Psoas muscle (tissue), 8 donors: ENCODE measurements around the gene TBX2. TPM values are rescaled to one million over a fixed set of nuclear protein-coding genes. Genes with fewer than 3 reads are reported as not detected.
A peak's percentile ranks its signal among the peaks of the same experiment; 100 is the strongest.

Source experiments
- ATAC-seq, 4 donors: fragments of 200-7000 bp; cut with Tn5 transposase; one replicate each; pipeline ENCODE4 v1.9.1; 2020; ENCODE audit warnings: moderate library complexity in 3 of 4, mild to moderate bottlenecking in 2 of 4
- DNase-seq, 2 donors: peaks; one replicate each; pipeline ENCODE4 v3.0.0-alpha.2; 2020
- H3K27ac ChIP-seq: fragments of 200-600 bp; one replicate; pipeline ENCODE4 v1.8.0; 2022
- H3K27me3 ChIP-seq, 3 donors: fragments of 200-600 bp in 1 of 3; one replicate each; pipeline versions ENCODE4 v1.6.1 to v1.8.0; 2013 to 2022; ENCODE audit warnings: low read length in 2 of 3, mild to moderate bottlenecking in 2 of 3, moderate library complexity in 1 of 3; ENCODE audit not compliant: insufficient read depth in 3 of 3
- H3K36me3 ChIP-seq, 2 donors: fragments of 200-600 bp in 1 of 2; one replicate each; pipeline versions ENCODE4 v1.6.1 to v1.8.0; 2013 to 2022; ENCODE audit warnings: low read depth in 1 of 2, mild to moderate bottlenecking in 1 of 2, moderate library complexity in 1 of 2; ENCODE audit not compliant: insufficient read depth in 1 of 2
- H3K4me1 ChIP-seq: fragments of 200-600 bp; one replicate; pipeline ENCODE4 v1.8.0; 2022
- H3K4me3 ChIP-seq: fragments of 200-600 bp; one replicate; pipeline ENCODE4 v1.8.0; 2022; ENCODE audit warnings: mild to moderate bottlenecking
- H3K9me3 ChIP-seq: fragments of 200-600 bp; one replicate; pipeline ENCODE4 v1.8.0; 2022
- CTCF ChIP-seq: fragments of 200-600 bp; IDR thresholded peaks from one replicate; pipeline ENCODE4 v1.8.0; 2022; ENCODE audit warnings: antibody characterized with exemption
- WGBS, 3 donors: extraction: QIAGEN DNeasy Blood & Tissue Kit; methylation state at CpG; one replicate each; pipeline versions ENCODE4 v1.1.6 to v1.1.7; 2013; 5-methylcytosine and 5-hydroxymethylcytosine counted together
- intact Hi-C, 2 donors: fragments of 100-400 bp; cut with DNase I; formaldehyde crosslinking; loops; one replicate each; pipeline versions ENCODE4 v1.11.0 to v1.14.2; 2022
- polyA plus RNA-seq, 3 donors: library from polyadenylated mRNA; stranded (reverse); fragments of 200-250 nt; gene quantifications; one replicate each; pipeline ENCODE4 v1.2.3, GENCODE V29; 2013
- total RNA-seq, 4 donors: library from RNA; stranded (reverse); fragmentation: NEBNext Ultra II Directional in 2 of 4; extraction: Animal tissue kit (Norgen Biotek cat#: 25700) in 2 of 4; gene quantifications; one replicate each; pipeline versions ENCODE4 v1.2.1 to v1.2.4, GENCODE V29; 2021 to 2023
- donor health status: healthy with polysubstance abuse.
- donor health status: DM: no; HTN: no; CAD: no; lungs with moderate emphysema.
- donor health status: Bipolar disorder and iron deficiency.
- donor health status: healthy.
- donor health status: DM: yes; HTN: yes; CAD: no.
- donor health status: DM: no; HTN: no; CAD: no.
- donor health status: DM: no; HTN: no; CAD: no.
- donor health status: DM: yes; HTN: yes; CAD: no.

Gene TBX2
- total and polyA plus RNA-seq, 7 donors: 3.5 to 8.7 (median 6.3) TPM

- Histone ChIP-seq H3K36me3 (no peaks in the 10 kb centered on the region), H3K4me1 (peaks cover under 1% of the 10 kb centered on the region), H3K4me3 (no peak overlapping the region), H3K9me3 (no peaks in the 10 kb centered on the region), H3K27ac (peak overlapping the region; percentile 23), H3K27me3 (peaks cover 0 to 13% (median 5%) of the 10 kb centered on the region in 3 donors)
- WGBS, 3 donors: 95 to 98% (median 97%) methylated on average over 6 of the region's 6 CpGs
- DNase-seq (peak in 1 of 2 donors; percentile 44), ATAC-seq (no peak)
- intact Hi-C loops: loop anchor here in 1 of 2 donors (5.0 to 10.0 kb wide), 2 partner anchors 422 to 649 kb away; partner anchors contain the start of gene MED13
- no peak for TF ChIP-seq CTCF
These were observed 15.9 kb downstream of the TBX2 start for GRCh38 chr17:61415374-61416210.

- ATAC-seq: no peak
- peak overlapping the region; percentile 23 for H3K27ac ChIP-seq
- whole genome bisulfite sequencing, 3 donors: 78 to 89% (median 82%) methylated on average over 6 of the region's 6 CpGs
- DNase-seq: no peak
- H3K9me3 ChIP-seq: no peaks in the 10 kb centered on the region
- no peak for TF ChIP-seq CTCF
- no peaks in the 10 kb centered on the region for H3K4me1 ChIP-seq
- no peaks in the 10 kb centered on the region for H3K36me3 ChIP-seq
- intact Hi-C loops: loop anchor here in 1 of 2 donors (5.0 to 10.0 kb wide), 2 partner anchors 421 to 649 kb away; partner anchors contain the start of gene MED13
- H3K4me3 ChIP-seq: peak overlapping the region; percentile 44
- peaks cover 0 to 12% (median 5%) of the 10 kb centered on the region in 3 donors for H3K27me3 ChIP-seq
These were observed 16.5 kb downstream of the TBX2 start for GRCh38 chr17:61416211-61416539.

- no peaks in the 10 kb centered on the region for H3K36me3 ChIP-seq
- H3K4me3 ChIP-seq: peak overlapping the region; percentile 44
- H3K4me1 ChIP-seq: no peaks in the 10 kb centered on the region
- no peaks in the 10 kb centered on the region for H3K9me3 ChIP-seq
- ATAC-seq (peak; percentile 65 to 78 (median 74)), DNase-seq (peak; percentile 91 to 93)
- peaks cover 0 to 12% (median 3%) of the 10 kb centered on the region in 3 donors for H3K27me3 ChIP-seq
- peak overlapping the region; percentile 23 for H3K27ac ChIP-seq
- peak; percentile 92 for TF ChIP-seq CTCF
- intact Hi-C loops: loop anchor here (1.0 to 10.0 kb wide), 3 partner anchors 135 to 648 kb away; partner anchors contain the start of gene MED13 (in 1 of the 2)
- 21 to 22% (median 22%) methylated on average over 40 to 43 of the region's 43 CpGs for WGBS, 3 donors
These were observed 17.1 kb downstream of the TBX2 start for GRCh38 chr17:61416540-61417363.

- ATAC-seq (no peak), DNase-seq (no peak)
- H3K4me1 ChIP-seq: no peaks in the 10 kb centered on the region
- no peaks in the 10 kb centered on the region for H3K9me3 ChIP-seq
- no peak overlapping the region for H3K4me3 ChIP-seq
- H3K36me3 ChIP-seq: no peaks in the 10 kb centered on the region
- intact Hi-C loops: loop anchor here in 1 of 2 donors (5.0 to 10.0 kb wide), 2 partner anchors 419 to 646 kb away; partner anchors contain the start of gene MED13
- peaks cover 0 to 22% (median 6%) of the 10 kb centered on the region in 3 donors for H3K27me3 ChIP-seq
- TF ChIP-seq CTCF: no peak
- 72 to 98% (median 81%) methylated on average over 2 of the region's 2 CpGs for WGBS, 3 donors
- H3K27ac ChIP-seq: no peak overlapping the region
These were observed 18.8 kb downstream of the TBX2 start for GRCh38 chr17:61418449-61418848.
